Smooth muscle cell (in vitro differentiated cells): ENCODE measurements around the gene FKBP6. TPM values are rescaled to one million over a fixed set of nuclear protein-coding genes. Genes with fewer than 3 reads are reported as not detected.

ENCODE experiments used
- DNase-seq: peaks from one replicate; lab custom pipeline; 2025; ENCODE audit not compliant: unreplicated experiment; lab: John Stamatoyannopoulos, UW
- H2AFZ ChIP-seq: fragments of 200-600 bp; sonication (generic); 2 replicates; pipeline ENCODE4 v1.6.0; 2016; ENCODE audit warnings: antibody characterized with exemption, low read depth, mild to moderate bottlenecking
- H3F3A ChIP-seq: fragments of 200-600 bp; sonication (generic); 2 replicates; pipeline ENCODE4 v1.6.0; 2017; ENCODE audit warnings: antibody characterized with exemption, low read depth
- H3K27ac ChIP-seq: fragments of 200-600 bp; sonication (generic); 2 replicates; pipeline ENCODE4 v1.5.1; 2016; ENCODE audit warnings: low read depth, mild to moderate bottlenecking
- H3K27me3 ChIP-seq: fragments of 200-600 bp; sonication (generic); 2 replicates; pipeline ENCODE4 v1.6.1; 2016; ENCODE audit warnings: low read depth, mild to moderate bottlenecking
- H3K36me3 ChIP-seq: fragments of 200-600 bp; sonication (generic); 2 replicates; pipeline ENCODE4 v1.5.1; 2016; ENCODE audit warnings: low read depth
- H3K4me1 ChIP-seq: fragments of 200-600 bp; sonication (generic); 2 replicates; pipeline ENCODE4 v1.5.1; 2016; ENCODE audit warnings: low read depth
- H3K4me2 ChIP-seq: fragments of 200-600 bp; sonication (generic); 2 replicates; pipeline ENCODE4 v1.6.0; 2016; ENCODE audit warnings: mild to moderate bottlenecking
- H3K4me3 ChIP-seq: fragments of 200-600 bp; sonication (generic); 2 replicates; pipeline ENCODE4 v1.5.1; 2016; ENCODE audit warnings: mild to moderate bottlenecking
- H3K79me2 ChIP-seq: fragments of 200-600 bp; sonication (generic); 2 replicates; pipeline ENCODE4 v1.6.0; 2016; ENCODE audit warnings: low read depth, mild to moderate bottlenecking
- H3K9ac ChIP-seq: fragments of 200-600 bp; sonication (generic); 2 replicates; pipeline ENCODE4 v1.6.0; 2016; ENCODE audit warnings: low read depth
- H3K9me3 ChIP-seq: fragments of 200-600 bp; sonication (generic); replicated peaks from 2 replicates; pipeline ENCODE4 v1.5.1; 2016; ENCODE audit warnings: low read depth
- H4K20me1 ChIP-seq: fragments of 200-600 bp; sonication (generic); 2 replicates; pipeline ENCODE4 v1.6.0; 2016; ENCODE audit warnings: low read depth
- CTCF ChIP-seq: fragments of 200-600 bp; sonication (generic); IDR thresholded peaks from 2 replicates; pipeline ENCODE4 v1.5.1; 2017; ENCODE audit warnings: borderline replicate concordance, mild to moderate bottlenecking, antibody characterized with exemption; ENCODE audit not compliant: insufficient read depth, poor library complexity, severe bottlenecking
- WGBS: methylation state at CpG from one replicate; pipeline ENCODE4 v1.1.7; 2016; ENCODE audit warnings: low lambda C conversion rate; 5-methylcytosine and 5-hydroxymethylcytosine counted together
- polyA plus RNA-seq: library from polyadenylated mRNA; unstranded; fragments of >200 nt; fragmentation: Nextera tagmentation; extraction: Ambion mirVana; gene quantifications from 2 replicates; pipeline ENCODE4 v1.2.1, GENCODE V29; 2016
- total RNA-seq: library from RNA; depleted of rRNA; stranded (reverse); fragments of >200 nt; gene quantifications from 2 replicates; pipeline ENCODE4 v1.2.3, GENCODE V29; 2014

FKBP6 gene
- total and polyA plus RNA-seq, 2 experiments from 2014 or later = not detected

- H3K9ac ChIP-seq = no peak overlapping the region
- TF ChIP-seq CTCF = no peak
- no peak for DNase-seq
- H3K4me1 ChIP-seq = no peaks in the 10 kb centered on the region
- no peaks in the 10 kb centered on the region for H3K27me3 ChIP-seq
- no peaks in the 10 kb centered on the region for H3F3A ChIP-seq
- H3K9me3 ChIP-seq = no peaks in the 10 kb centered on the region
- H3K4me3 ChIP-seq = no peak overlapping the region
- no peak overlapping the region for H2AFZ ChIP-seq
- H4K20me1 ChIP-seq = no peaks in the 10 kb centered on the region
- no peaks in the 10 kb centered on the region for H3K79me2 ChIP-seq
- H3K4me2 ChIP-seq = no peak overlapping the region
- no peak overlapping the region for H3K27ac ChIP-seq
- no peaks in the 10 kb centered on the region for H3K36me3 ChIP-seq
- WGBS = 90% methylated on average over 17 of the region's 17 CpGs
These were observed 26.9 kb downstream of the FKBP6 start for GRCh38 chr7:73354821-73355220.

GRCh38 chr7:73356159-73356558, 28.2 kb downstream of the FKBP6 start:
- Histone ChIP-seq H3K36me3 (no peaks in the 10 kb centered on the region), H3K79me2 (no peaks in the 10 kb centered on the region), H3K4me2 (no peak overlapping the region), H3F3A (no peaks in the 10 kb centered on the region), H3K4me3 (no peak overlapping the region), H4K20me1 (no peaks in the 10 kb centered on the region), H3K27ac (no peak overlapping the region), H2AFZ (no peak overlapping the region), H3K27me3 (no peaks in the 10 kb centered on the region), H3K4me1 (no peaks in the 10 kb centered on the region), H3K9me3 (no peaks in the 10 kb centered on the region), H3K9ac (no peak overlapping the region)
- 91% methylated on average over 5 of the region's 5 CpGs for WGBS
- no peak for TF ChIP-seq CTCF
- no peak for DNase-seq

GRCh38 chr7:73358590-73359275, 30.8 kb downstream of the FKBP6 start:
- no peaks in the 10 kb centered on the region for H3K36me3 ChIP-seq
- no peaks in the 10 kb centered on the region for H3K27me3 ChIP-seq
- H3K4me2 ChIP-seq = no peak overlapping the region
- H3K4me3 ChIP-seq = no peak overlapping the region
- no peak for DNase-seq
- H3K9ac ChIP-seq = no peak overlapping the region
- H3F3A ChIP-seq = no peaks in the 10 kb centered on the region
- no peak overlapping the region for H3K27ac ChIP-seq
- no peaks in the 10 kb centered on the region for H3K9me3 ChIP-seq
- no peaks in the 10 kb centered on the region for H3K79me2 ChIP-seq
- H4K20me1 ChIP-seq = no peaks in the 10 kb centered on the region
- H2AFZ ChIP-seq = peak overlapping the region; percentile 54
- WGBS = 93% methylated on average over 10 of the region's 21 CpGs
- H3K4me1 ChIP-seq = no peaks in the 10 kb centered on the region
- no peak for TF ChIP-seq CTCF

GRCh38 chr7:73359306-73359705, 31.3 kb downstream of the FKBP6 start:
- Histone ChIP-seq H3K36me3 (no peaks in the 10 kb centered on the region), H3K9me3 (no peaks in the 10 kb centered on the region), H3K4me1 (no peaks in the 10 kb centered on the region), H3K4me3 (no peak overlapping the region), H3K79me2 (no peaks in the 10 kb centered on the region), H3K4me2 (no peak overlapping the region), H2AFZ (no peak overlapping the region), H3K27ac (no peak overlapping the region), H3F3A (no peaks in the 10 kb centered on the region), H3K27me3 (no peaks in the 10 kb centered on the region), H3K9ac (no peak overlapping the region), H4K20me1 (no peaks in the 10 kb centered on the region)
- DNase-seq = no peak
- no peak for TF ChIP-seq CTCF
- WGBS = 95% methylated on average over 11 of the region's 11 CpGs
